Fibroblast of mammary gland (primary cell): ENCODE measurements around the gene CADM1.

Experiments
- DNase-seq: peaks from one replicate; pipeline ENCODE4 v3.0.0-alpha.2; 2010; ENCODE audit warnings: low read depth
- H3K4me3 ChIP-seq: 2 replicates; pipeline ENCODE4 v1.5.1; 2011; ENCODE audit warnings: low read depth, mild to moderate bottlenecking, low read length, moderate library complexity; ENCODE audit not compliant: control insufficient read depth
- TF ChIP-seq, protein P1 (sequence below): conservative IDR thresholded peaks from 2 replicates; pipeline ENCODE4 v1.5.1; 2011; ENCODE audit warnings: low read depth, low read length, inconsistent platforms; ENCODE audit not compliant: control insufficient read depth, insufficient read depth

The CADM1 gene

DNA sequence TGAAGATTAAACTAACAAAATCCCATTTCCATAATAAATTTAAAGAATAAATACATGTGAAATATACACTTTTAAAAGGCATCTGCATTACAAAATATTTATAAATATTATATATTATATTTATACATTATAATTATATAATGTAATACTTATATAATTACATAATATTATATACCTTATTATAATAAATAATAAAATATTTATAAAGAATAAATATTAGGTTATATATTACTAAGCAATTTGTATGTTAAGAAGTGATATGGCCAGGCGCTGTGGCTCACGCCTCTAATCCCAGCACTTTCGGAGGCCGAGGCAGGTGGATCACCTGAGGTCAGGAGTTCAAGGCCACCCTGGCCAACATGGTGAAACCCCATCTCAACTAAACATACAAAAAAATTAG, 97.8 kb downstream of the CADM1 start:
- no peak for DNase-seq

DNA sequence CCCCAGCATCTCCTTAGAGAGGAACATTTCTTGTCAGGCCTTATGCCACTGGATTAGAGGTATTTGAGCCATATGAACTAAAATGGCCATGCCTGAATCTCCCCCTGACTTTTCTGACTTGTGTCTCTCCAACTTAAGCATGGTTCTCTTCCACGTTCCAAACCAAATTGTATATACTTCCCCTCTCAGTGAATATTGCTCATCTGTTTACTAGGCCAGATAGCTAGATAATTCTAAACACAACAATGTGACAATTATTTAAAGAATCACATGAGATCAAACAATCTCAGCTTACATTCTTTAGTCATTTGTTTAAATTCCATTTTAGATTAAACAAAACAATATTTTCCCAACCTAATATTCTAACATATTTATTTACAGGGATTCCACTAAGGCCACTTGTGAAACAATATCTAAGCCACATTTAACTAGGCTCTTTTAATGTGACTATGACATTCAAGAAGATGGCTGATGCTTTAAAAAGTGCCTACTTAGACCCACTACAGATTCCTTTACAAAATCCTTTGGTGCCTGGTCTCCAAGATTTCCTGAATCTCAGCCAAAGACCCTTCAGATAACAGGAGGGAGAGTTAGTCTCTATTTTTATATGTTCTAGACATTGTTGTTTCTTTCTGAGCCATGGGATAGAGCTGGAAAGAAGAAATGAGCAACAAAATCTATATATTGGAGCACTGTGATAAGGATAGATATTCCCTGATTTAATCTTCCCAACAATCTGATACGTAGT, 105.7 kb downstream of the CADM1 start:
- no peak for DNase-seq
- TF ChIP-seq, protein P1, sequence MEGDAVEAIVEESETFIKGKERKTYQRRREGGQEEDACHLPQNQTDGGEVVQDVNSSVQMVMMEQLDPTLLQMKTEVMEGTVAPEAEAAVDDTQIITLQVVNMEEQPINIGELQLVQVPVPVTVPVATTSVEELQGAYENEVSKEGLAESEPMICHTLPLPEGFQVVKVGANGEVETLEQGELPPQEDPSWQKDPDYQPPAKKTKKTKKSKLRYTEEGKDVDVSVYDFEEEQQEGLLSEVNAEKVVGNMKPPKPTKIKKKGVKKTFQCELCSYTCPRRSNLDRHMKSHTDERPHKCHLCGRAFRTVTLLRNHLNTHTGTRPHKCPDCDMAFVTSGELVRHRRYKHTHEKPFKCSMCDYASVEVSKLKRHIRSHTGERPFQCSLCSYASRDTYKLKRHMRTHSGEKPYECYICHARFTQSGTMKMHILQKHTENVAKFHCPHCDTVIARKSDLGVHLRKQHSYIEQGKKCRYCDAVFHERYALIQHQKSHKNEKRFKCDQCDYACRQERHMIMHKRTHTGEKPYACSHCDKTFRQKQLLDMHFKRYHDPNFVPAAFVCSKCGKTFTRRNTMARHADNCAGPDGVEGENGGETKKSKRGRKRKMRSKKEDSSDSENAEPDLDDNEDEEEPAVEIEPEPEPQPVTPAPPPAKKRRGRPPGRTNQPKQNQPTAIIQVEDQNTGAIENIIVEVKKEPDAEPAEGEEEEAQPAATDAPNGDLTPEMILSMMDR: no peak
- H3K4me3 ChIP-seq: no peak overlapping the region

More for the DNA sequence above, 97.8 kb downstream of the CADM1 start:
- TF ChIP-seq, protein P1: no peak
- no peak overlapping the region for H3K4me3 ChIP-seq

DNA sequence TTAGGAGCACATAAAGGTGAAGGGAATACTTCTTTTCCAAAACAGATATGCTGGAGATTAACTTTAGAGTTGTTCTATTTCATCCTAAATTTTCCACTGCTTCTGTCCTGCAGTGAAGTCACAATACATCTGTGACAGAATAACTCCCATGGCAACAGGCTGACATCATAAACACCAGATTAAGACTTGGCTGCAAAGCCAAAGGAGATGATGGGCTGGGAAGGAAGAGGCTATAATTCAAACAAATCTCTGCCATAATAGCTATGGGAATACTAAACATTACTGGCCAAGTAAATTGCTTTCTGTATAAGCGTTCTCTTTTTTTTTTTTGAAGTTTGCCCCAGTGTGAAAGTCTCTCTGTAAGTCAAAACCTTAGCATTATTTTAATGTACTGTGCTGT, 107.7 kb downstream of the CADM1 start:
- DNase-seq: no peak
- H3K4me3 ChIP-seq: no peak overlapping the region
- TF ChIP-seq, protein P1: no peak

DNA sequence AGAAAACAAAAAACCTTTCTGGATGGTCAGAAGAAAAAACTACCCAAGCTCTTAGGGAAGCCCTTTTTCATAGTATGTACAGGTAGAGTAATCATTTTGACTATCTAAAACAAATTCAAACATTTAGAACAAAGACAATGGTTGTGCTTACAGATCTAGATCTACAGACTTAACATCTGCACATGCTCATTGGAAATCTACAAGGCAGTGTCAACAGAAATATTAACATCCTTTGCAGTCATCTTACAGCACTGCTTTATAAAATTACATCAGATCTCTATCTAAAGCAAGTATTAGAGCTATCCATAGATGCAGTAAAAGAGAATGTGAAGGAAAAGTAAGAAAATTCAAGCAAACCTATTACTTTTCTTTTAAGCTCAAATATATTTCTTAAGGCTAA, 110.3 kb downstream of the CADM1 start:
- no peak overlapping the region for H3K4me3 ChIP-seq
- DNase-seq: no peak
- TF ChIP-seq, protein P1: no peak

DNA sequence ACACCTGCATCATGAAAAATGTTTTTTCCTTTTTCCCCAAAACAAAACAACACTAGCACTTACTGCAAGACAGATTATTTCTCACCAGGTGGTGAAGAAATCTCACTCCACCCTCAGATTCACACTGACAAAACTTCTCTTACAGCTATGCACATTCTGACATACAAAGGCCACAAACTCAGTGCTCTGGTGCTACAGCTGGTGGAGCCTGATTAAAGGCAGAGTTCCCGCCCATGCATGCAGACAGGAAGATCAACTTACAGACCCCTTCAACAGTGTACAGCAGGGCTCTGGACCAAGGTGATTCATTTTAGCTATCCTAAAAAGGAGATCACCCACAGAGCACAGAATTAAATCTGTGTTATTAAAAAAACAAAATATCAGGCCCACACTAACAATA, 112.6 kb downstream of the CADM1 start:
- TF ChIP-seq, protein P1: no peak
- no peak for DNase-seq
- H3K4me3 ChIP-seq: no peak overlapping the region

DNA sequence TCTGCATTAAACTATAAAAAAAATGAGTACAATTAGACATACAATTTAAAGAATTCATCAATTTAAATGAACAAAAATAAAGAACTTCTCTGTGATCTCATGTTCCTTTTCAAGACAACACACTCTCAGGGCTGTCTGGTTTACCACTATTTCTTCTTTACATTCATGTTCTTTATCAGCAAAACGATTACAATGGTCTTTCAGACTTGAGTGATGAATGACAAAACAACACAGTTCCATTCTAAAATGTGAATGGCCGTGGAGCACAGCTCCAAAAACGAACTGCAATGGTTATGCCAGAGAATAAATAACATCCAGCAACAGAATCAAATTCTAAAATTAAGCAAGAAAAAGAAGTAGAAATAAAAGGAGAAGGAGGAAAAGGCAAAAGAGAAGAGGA, 113.1 kb downstream of the CADM1 start:
- DNase-seq: no peak
- H3K4me3 ChIP-seq: no peak overlapping the region
- TF ChIP-seq, protein P1: no peak
